Calu3 (cell line): Measurements from ENCODE around the gene GMNN. TPM values are rescaled to one million over a fixed set of nuclear protein-coding genes. Genes with fewer than 3 reads are reported as not detected.

Experiments used
- BruUV-seq: library from RNA; stranded (reverse); fragments of 400-500 nt; replicated peaks from 2 replicates; lab custom pipeline; 2021; lab: Mats Ljungman, UMichigan
- CTCF ChIA-PET: fragments of 300-600 bp; sonication (Branson Sonifier 250); formaldehyde crosslinking; loops from one replicate; lab custom pipeline; 2022; ENCODE audit warnings: antibody characterized with exemption; lab: Charles Lee
- DNase-seq: peaks from one replicate; pipeline ENCODE4 v3.0.0; 2022
- H3K27ac Mint-ChIP-seq: one replicate; pipeline ENCODE4 v1.8.0; 2022; ENCODE audit warnings: mixed read lengths; ENCODE audit not compliant: unreplicated experiment
- H3K27me3 Mint-ChIP-seq: one replicate; pipeline ENCODE4 v1.8.0; 2022; ENCODE audit warnings: mixed read lengths; ENCODE audit not compliant: unreplicated experiment
- H3K36me3 Mint-ChIP-seq: one replicate; pipeline ENCODE4 v1.8.0; 2022; ENCODE audit warnings: mild to moderate bottlenecking, moderate library complexity, mixed read lengths; ENCODE audit not compliant: insufficient read depth, unreplicated experiment
- H3K4me1 Mint-ChIP-seq: one replicate; pipeline ENCODE4 v1.8.0; 2022; ENCODE audit warnings: mild to moderate bottlenecking, low read depth, mixed read lengths; ENCODE audit not compliant: unreplicated experiment
- H3K4me3 Mint-ChIP-seq: one replicate; pipeline ENCODE4 v1.8.0; 2022; ENCODE audit warnings: mild to moderate bottlenecking, low read depth, moderate library complexity, mixed read lengths; ENCODE audit not compliant: unreplicated experiment
- H3K9me3 Mint-ChIP-seq: one replicate; pipeline ENCODE4 v1.8.0; 2022; ENCODE audit warnings: low read depth, mixed read lengths; ENCODE audit not compliant: unreplicated experiment
- CTCF ChIP-seq: fragments of 200-600 bp; IDR thresholded peaks from one replicate; pipeline ENCODE4 v1.8.0; 2022; ENCODE audit warnings: antibody characterized with exemption; ENCODE audit not compliant: unreplicated experiment
- intact Hi-C: fragments of 100-400 bp; cut with micrococcal nuclease; formaldehyde crosslinking; loops from one replicate; pipeline ENCODE4 v1.10.0; 2022; ENCODE audit not compliant: unreplicated experiment
- total RNA-seq: library from RNA; stranded (reverse); gene quantifications from 2 replicates; pipeline ENCODE4 v1.2.3, GENCODE V29; 2022

Gene GMNN
- total RNA-seq, 1 experiment from 2014 or later, result 200 TPM

DNA sequence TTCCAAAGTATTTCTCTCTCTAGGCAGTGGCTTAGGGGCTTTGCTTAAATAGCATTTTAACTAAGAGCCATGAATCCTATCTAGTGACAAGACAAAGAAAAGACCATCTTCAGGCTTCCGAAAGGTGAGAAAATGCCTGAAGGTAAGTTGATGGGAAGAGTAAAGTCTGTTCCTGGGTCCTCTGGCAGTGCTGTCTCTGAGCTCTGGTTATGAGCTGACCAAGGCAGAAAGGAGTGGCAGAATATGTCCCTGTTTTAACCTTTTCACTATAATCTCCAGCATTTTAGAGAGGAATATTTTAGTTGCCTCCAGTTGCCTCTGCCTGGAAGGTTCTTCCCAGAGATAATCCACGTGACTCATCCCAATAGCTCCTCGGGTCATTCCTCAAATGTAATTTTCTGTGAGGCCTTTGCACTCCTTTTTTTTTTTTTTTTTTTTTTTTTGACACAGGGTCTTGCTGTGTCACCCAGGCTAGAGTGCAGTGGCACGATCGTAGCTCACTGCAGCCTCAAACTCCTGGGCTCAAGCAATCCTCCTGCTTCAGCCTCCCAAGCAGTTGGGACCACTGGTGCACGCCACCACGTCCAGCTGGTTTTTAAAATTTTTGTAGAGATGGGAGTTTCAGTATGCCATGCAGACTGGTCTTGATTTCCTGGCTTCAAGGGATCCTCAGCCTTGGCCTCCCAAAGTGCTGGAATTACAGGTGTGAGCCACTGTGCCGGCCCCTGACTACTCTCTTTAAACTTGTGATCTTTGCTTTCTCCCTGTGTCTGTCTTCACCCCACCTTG is 27.7 kb downstream of the GMNN start:
- H3K27me3 Mint-ChIP-seq, result no peaks in the 10 kb centered on the region
- H3K4me1 Mint-ChIP-seq, result peaks cover 10% of the 10 kb centered on the region
- CTCF ChIA-PET, result interaction anchor here (0.6 to 0.8 kb wide), 2 partner anchors 108 to 244 kb away, joined by 3 read pairs; no protein-coding TSS in a partner anchor
- no peak overlapping the region for H3K27ac Mint-ChIP-seq
- no peaks in the 10 kb centered on the region for H3K36me3 Mint-ChIP-seq
- intact Hi-C loops, result no loop called here
- BruUV-seq, result no TSS peak
- H3K9me3 Mint-ChIP-seq, result no peaks in the 10 kb centered on the region
- H3K4me3 Mint-ChIP-seq, result no peak overlapping the region
- no peak for DNase-seq
- TF ChIP-seq CTCF, result no peak

- intact Hi-C loops, result no loop called here
- no peak overlapping the region for H3K27ac Mint-ChIP-seq
- no peak for TF ChIP-seq CTCF
- H3K9me3 Mint-ChIP-seq, result no peaks in the 10 kb centered on the region
- no peaks in the 10 kb centered on the region for H3K27me3 Mint-ChIP-seq
- DNase-seq, result no peak
- CTCF ChIA-PET, result no interaction called here
- BruUV-seq, result no TSS peak
- no peaks in the 10 kb centered on the region for H3K4me1 Mint-ChIP-seq
- no peaks in the 10 kb centered on the region for H3K36me3 Mint-ChIP-seq
- H3K4me3 Mint-ChIP-seq, result no peak overlapping the region
Observed at GRCh38 chr6:24807584-24807983, 32.8 kb downstream of the GMNN start.

- CTCF ChIA-PET, result interaction anchor here (0.8 kb wide), 1 partner anchor 12 kb away, joined by 4 read pairs; no protein-coding TSS in a partner anchor
- no TSS peak for BruUV-seq
- no peak for TF ChIP-seq CTCF
- Mint-ChIP-seq H3K4me1 (no peaks in the 10 kb centered on the region), H3K36me3 (no peaks in the 10 kb centered on the region), H3K27ac (no peak overlapping the region), H3K9me3 (no peaks in the 10 kb centered on the region), H3K27me3 (no peaks in the 10 kb centered on the region), H3K4me3 (no peak overlapping the region)
- DNase-seq, result no peak
- intact Hi-C loops, result no loop called here
Observed at GRCh38 chr6:24809728-24810127, 35.0 kb downstream of the GMNN start.

DNA sequence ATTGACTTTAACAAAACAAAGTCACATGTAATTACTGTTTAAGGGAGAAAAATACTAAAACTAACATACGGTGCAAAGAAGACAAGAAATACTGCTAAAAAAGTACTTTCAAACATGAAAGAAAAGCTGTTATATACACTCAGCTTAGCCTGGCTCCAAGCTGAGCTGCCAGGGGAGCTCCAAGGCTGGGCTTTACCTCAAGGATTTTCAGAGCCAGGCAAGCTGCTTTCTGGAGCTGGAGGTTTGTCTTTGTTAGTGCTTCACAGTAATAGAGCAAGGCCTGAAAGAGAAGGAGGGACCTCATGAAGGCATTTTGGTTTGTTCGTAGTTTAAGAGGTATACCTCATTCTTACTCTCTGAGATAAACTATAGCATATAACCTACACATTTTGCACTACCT is 43.6 kb downstream of the GMNN start:
- no peaks in the 10 kb centered on the region for H3K9me3 Mint-ChIP-seq
- peaks cover 8% of the 10 kb centered on the region for H3K4me1 Mint-ChIP-seq
- no TSS peak for BruUV-seq
- TF ChIP-seq CTCF, result no peak
- no peak overlapping the region for H3K27ac Mint-ChIP-seq
- H3K4me3 Mint-ChIP-seq, result no peak overlapping the region
- no peak for DNase-seq
- H3K36me3 Mint-ChIP-seq, result no peaks in the 10 kb centered on the region
- CTCF ChIA-PET, result interaction anchor here (0.6 kb wide), 2 partner anchors 13 to 34 kb away, joined by 3 to 5 read pairs; no protein-coding TSS in a partner anchor
- intact Hi-C loops, result no loop called here
- H3K27me3 Mint-ChIP-seq, result no peaks in the 10 kb centered on the region
